ENCODE results near the gene WFDC5.
A peak's percentile ranks its signal among the peaks of the same experiment; 100 is the strongest.
"Not testable (repeated sequence)": the region's sequence is repeated elsewhere in the genome, so short reads cannot be mapped to it uniquely, and the experiment has no call there.

The WFDC5 gene, protein sequence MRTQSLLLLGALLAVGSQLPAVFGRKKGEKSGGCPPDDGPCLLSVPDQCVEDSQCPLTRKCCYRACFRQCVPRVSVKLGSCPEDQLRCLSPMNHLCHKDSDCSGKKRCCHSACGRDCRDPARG

DNA sequence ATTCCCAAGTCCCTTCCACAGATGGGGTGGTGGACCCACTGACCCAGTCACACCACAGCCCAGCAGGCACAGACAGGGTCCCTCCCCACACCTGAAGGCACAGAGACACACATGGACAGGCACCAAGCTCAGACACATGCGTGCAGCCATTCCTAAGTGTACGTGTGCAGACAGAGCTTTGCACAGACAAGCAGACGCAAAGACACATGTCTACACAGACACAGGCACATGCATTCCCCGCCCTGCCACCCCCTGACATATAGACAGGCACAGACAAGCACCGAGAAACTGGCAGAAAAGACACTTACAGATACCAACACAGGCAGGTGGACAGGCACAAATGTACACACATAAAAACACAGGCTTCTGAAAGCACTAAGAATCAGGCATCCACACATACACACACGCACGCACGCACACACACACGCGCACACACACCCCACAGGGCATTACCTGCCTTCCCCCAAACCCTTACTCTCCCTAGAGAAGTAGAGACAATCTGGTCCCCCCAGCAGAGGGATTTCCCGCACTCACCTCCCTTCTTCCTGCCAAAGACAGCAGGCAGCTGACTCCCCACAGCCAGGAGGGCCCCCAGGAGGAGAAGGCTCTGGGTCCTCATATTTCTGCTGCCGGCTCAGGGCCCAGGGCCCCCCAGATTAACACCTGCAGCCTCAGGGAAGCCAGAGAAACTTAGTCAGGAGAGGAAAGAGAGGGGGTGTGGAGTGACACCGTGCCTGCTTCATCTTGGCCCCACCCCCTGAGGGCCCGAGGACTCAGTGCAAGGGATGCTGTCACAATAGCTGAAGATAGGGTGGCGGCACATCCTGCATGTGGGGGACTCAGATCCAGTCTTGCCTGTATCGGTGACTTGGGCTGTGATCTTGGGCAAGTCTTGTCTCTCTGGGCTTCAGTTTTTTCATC is at the start of gene WFDC5:
TSS of gene WFDC5 (minus strand) at position 710 of the 921 bp plus-strand sequence. CDS start at position 619, 91 bp downstream.
- peak; percentile 9 for DNase-seq

DNA sequence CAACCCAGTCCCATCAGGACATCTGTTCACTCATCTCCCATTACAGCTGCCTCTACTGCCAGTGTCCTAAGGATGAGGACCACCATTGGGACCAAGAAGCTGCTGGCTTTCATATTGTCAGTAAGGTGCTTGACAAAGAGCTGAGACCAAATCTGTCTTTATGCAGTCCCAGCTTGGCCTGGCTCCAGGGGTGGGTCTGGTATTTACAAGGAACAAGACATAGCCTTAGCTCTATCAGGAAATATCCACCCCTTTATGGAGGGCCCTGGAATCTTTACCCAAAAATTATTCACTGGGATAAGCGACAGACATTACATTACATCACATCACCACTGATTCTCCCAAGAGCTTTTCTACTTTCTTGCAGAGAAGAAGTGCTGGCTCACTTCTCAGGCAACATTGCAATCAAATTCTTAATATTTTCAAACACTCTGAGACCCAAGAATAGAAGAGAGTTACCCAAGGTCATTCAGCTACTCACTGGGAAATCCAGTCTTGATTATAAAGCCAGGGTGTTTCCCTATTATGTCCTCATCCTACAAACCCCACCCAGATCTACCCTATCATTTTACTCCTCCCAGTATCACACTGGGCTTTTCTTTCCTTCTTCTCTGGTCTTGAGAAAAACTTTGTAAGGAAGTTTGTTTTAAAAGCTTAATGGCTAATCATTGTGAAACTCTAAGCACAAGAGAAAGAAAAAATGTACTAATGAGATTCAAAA is 48.3 kb upstream of the WFDC5 start:
- no peak for DNase-seq

DNA sequence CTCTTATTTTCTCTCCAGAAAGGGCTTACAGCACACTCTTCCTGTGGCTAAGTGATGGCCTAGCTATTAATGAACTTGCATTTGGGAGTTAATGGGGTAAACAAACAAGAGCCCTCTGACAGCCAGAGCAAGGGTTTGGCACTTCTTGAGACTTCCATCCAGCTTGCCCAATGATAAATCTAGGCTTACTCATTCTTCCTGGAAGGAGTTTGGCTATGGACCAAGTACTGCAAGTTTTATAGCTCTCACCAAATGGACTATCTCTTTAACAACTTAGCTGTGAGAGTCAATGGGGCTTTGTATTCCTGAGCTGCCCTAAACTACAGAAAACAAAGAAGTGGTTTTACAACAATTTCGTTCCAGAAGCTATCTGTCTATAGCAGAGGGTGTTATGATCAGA is 43.0 kb upstream of the WFDC5 start:
- no peak for DNase-seq

DNA sequence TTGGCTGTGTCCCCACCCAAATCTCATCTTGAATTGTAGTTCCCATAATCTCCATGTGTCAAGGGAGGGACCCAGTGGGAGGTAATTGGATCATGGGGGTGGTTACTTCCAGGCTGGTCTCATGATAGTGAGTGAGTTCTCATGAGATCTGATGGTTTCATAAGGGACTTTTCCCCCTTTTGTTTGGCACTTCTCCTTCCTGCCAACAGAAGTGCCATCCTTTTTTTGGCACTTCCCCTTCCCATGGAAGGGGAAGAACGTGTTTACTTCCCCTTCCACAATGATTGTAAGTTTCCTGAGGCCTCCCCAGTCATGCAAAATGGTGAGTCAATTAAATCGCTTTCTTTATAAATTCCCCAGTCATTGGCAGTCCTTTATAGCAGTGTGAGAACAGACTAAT is 41.7 kb upstream of the WFDC5 start:
- no peak for DNase-seq

DNA sequence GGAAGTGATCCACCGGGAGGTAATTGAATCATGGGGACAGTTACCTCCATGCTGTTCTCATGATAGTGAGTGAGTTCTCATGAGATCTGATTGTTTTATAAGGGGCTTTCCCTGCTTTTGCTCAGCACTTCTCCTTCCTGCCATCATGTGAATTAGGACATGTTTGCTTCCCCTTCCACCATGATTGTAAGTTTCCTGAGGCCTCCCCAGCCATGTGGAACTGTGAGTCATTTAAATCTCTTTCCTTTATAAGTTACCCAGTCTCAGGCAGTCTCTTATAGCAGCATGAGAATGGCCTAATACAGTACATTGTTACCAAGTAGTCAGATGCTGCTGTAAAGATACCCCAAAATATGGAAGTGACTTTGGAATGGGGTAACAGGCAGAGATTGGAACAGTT is 39.8 kb upstream of the WFDC5 start:
- DNase-seq, result not testable (repeated sequence)

DNA sequence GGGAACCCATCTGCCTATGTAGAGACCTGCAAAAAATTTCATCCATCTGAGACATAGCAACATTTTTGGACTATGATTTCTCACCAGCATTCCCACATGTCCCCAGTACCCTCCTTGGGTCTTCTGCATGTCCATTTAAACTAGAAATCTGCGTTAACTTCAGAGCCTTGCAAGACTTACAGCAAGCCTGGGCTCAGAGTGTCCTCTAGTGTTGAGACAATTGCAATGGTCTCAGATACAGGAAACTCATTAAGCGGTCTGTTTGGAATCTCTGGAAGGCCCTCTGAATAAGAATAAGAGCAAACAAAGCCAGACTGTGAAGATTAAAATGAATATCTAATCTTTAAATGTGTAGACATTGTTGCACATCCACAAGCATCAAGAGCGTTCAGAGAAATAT is 39.2 kb upstream of the WFDC5 start:
- no peak for DNase-seq

DNA sequence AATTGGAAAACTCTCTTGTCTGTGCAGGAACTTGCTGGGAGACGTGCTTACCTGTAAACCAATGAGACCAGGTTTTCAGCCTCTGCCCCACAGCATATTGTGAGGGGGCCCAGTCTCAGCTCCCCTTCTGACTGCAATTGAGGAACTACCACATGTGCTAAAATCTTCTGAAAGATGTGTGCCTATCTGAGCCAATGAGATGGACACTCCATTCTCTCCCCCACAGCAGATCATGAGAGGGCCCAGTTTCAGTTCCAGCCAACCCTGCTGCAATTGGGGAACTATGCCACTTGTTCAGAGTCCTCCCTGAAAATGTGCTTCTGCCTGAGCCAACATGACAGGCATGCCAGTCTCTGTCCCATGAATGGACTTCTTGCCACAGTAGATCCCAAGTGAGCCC is 38.8 kb upstream of the WFDC5 start:
- no peak for DNase-seq

DNA sequence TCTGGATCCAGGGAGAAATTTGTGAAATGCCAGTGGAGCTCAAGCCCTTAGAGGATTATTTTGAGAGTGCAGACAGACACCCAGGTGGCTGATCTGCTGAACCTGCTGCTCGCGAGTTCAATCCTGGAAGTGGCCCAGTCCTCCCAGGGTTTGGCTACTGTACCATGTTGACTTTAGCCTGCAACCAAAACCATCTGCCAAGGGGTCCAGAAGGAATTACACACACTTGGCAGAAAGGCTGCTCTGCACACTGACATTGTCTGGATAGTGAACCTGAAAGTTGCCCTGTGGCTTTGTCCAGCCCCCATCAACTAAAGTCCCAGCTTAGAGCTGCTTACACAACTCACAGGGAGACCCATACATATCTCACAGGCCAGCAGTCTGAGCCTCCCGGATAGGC is 38.2 kb upstream of the WFDC5 start:
- DNase-seq, result no peak

DNA sequence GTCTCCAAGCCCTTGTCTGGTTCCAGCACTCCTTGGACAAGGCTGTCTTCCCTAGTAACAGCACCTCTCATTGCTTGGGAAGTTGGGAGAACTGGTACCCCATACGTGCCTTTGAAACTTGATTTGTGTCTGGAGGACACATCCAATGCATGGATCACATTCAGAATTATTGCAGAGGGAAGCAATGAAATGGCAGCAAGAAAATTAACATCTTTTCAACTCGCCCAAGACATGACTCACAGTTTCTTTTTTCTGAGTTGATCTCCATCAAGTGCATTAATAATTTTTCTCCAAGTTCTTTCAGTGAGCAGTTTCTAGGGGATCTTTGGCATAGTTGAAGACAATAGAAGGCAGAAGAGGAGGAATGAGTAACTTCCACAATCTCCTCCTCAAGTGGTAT is 37.4 kb upstream of the WFDC5 start:
- DNase-seq, result no peak

DNA sequence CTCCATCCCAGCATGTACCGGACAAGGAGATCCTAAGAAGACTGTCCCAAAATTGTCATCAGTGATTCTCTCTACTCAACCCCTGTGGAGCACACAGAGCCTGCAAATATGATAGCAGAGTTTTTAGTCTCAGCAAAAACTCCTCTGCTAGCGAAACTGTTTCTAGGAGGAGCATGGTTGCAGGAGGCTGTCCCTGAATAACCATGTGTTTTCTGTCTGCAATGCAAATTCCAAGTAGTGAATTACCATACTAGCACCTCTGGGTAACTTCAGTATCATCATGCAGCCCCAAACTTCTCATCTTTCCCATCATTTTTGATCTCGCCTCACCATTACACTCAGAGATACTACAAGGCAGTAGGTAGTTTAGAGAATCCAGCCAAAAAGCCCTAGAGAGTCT is 34.1 kb upstream of the WFDC5 start:
- no peak for DNase-seq

DNA sequence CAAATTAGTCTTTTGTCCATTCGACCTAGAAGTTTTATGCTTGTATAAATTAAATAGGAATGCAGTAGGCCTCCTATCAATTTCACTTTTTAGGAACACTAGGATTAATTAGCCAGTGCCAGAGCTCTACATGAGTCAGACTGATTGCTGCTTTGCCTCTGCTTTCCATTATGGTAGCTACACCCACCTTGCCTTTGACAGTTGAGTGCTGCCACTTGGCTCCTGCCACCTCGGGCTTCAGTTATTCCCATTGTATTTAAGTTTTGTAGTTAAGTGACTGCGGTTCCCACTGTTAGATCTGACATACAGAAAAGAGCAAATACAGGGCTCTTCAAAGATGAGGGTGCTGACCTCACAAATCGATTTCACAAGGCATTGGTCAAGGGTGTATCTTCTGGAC is 25.9 kb upstream of the WFDC5 start:
- DNase-seq, result no peak

DNA sequence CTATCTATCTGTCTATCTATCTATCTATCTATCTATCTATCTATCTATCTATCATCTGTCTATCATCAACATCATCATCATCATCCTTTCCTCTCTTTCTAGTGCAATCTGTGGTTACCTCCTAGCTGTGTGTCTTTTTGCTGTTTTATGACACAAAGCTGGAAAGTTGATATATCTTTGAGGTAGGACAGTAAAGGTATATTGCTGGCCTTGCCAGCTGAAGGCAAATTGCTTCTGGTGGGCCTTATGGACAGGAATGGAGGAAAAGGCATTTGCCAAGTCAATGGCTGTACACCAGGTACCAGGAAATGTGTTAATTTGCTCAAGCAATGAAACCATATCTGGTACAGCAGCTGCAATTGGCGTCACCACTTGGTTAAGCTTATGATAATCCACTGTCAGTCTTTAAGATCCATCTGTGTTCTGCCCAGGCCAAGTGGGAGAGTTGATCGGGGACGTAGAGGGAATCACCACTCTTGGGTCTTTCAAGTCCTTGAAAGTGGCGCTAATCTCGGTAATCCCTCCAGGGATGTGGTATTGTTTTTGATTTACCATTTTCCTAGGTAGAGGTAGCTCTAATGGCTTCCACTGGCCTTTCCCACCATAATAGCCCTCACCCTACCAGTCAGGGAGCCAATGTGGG is 24.9 kb upstream of the WFDC5 start:
- not testable (repeated sequence) for DNase-seq

DNA sequence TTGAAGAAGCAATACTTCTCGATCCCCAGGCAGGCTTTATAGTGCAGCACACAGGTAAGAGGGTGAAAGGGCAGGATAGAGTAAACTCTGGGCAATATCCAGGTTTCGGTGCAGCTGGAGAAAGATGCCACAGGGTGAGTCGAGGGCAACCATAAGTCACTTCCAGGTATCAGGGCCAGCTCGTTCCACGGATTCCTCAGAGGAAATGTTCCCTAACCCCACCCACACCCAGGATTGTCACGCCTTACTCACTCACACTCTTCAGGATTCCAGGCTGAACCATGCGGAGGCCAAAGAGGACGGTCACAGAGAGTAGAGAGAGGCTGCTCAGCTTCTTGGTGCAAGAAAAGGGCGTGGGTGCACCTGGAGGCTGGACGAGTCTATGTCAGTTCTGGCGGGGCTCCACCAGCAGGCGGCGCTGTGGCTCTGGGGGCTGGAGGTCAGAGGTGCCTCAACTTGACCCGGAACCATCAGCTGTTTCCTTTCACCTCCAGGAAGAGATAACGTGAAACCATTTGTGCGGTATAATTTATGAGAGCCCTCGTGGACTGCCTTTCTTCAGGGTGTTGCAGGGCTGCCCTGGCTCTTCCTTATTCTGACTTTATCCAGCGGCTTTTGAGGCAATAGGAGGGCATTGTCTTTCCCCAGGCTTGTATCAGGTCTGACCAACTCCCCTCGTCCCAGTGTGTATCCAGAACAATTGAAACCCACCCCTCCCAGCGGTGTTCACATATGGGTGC is 23.8 kb upstream of the WFDC5 start:
- DNase-seq, result no peak

DNA sequence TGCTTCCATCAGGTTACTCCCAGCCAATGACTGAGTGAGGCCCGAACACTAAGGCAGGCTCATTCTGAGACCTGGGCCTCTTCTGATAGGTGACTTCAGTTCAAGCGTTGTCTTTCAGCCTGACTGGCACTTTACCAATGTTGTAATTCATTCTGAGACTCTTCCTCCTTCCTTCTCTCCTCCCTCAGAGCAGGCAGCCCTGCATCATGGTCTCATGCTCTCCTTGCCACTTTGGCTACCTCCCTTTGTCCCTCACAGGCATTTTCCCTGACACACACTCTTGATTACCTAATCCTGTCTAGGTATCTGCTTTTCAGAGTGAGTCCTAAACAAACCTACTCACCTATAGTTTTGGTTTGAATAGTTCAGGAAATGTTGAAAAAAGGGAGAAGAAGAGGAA is 21.9 kb upstream of the WFDC5 start:
- no peak for DNase-seq

DNA sequence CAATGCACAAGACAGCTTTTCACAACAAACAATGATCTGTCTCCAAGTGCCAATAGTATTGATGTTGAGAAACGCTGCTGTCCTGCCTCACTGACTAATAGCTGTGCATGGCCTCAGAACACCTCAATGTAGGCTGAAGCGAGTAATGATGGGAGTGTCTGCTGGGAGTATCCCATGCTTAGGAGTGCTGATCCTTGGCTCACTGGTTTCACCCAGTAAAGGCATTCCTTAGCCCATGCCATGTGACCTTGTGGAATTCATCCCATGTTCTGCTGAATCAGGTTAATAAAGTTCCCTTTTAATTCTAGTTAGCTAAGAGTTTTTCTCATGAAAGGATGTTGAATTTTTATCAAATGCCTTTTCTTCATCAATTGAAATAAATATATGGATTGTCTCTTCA is 13.1 kb upstream of the WFDC5 start:
- DNase-seq, result no peak

DNA sequence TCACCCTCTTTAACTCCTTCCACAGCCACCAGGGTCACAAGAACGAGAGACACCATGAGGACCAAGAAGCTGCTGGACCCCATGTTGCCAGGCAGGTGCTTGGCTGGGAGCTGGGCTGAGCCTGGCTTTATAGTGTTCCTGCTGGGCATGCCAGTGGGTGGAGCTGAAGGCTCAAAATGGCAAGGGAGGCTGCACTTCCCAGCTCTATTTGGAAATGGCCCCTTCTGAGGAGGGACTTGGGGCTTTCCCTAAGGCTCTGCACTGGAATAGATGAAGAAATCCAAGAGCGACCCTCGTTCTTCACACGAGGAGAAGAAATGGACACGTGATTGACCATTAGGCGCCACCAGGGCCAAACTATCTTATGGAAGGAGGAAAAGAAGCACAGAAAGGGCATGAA is 9.4 kb upstream of the WFDC5 start, which contains the start of gene WFDC12:
TSS of gene WFDC12 (minus strand) at position 101 of the 400 bp plus-strand sequence. CDS start at position 83, 18 bp downstream.
- no peak for DNase-seq

DNA sequence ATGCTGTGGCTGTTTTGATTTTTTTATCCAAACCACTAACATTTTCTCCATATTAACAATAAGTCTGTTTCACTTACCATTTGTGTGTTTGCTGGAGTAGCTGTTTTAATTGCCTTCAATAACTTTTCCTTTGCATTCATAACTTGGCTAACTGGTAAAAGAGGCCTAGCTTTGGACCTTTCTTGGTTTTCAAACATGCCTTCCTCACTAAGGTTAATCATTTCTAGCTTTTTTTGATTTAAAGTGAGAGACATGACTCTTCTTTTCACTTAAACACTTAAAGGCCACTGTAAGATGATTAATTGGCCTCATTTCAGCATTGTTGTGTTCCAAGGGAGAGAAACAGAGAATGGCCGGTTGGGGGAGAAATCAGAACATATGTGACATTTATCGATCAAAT is 6.4 kb upstream of the WFDC5 start:
- DNase-seq, result no peak

DNA sequence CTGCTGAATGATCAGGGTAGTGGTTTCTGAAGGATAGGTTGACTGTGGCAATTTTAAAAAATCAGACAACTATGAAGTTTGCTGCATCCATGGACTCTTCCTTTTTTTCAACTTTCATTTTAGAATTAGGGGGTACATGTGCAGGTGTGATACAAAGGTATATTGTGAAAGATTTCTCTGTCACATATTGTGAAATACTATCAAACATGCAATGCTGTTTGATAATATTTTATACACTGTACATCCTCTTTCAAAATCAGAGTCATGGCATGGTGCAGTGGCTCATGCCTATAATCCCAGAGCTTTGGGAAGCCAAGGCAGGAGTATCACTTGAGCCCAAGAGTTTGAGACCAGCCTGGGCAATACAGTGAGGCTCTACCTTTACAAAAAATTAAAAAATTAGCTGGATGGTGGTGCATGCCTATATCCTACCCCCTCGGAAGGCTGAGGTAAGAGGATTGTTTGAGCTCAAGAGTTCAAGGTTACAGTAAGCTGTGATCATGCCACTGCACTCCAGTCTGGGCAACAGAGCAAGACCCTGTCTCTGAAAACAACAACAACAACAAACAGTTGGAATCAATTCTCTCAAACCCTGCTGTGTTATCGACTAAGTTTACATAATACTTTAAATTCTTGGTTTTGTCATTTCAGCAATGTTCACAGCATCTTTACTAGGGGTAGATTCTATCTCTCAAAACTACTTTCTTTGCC is 4.7 kb upstream of the WFDC5 start:
- no peak for DNase-seq

DNA sequence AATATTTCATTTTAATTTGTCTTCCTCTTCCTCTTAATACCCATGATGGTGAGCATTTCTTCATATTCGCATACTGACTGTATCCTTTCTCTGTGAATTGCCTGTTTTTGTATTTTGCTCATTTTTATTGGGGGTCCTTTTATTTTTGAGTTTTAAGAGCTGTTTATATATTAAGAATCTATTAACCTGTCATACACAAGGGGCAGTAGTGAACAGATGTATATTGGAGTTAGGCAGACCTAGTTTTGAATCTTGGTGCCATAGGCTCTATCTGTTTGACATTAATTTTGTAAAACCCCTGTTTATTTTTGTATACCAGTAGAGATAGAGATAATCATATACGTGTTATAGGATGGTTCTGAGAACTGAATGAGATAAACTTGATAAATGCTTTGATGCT is 3.1 kb upstream of the WFDC5 start:
- no peak for DNase-seq

DNA sequence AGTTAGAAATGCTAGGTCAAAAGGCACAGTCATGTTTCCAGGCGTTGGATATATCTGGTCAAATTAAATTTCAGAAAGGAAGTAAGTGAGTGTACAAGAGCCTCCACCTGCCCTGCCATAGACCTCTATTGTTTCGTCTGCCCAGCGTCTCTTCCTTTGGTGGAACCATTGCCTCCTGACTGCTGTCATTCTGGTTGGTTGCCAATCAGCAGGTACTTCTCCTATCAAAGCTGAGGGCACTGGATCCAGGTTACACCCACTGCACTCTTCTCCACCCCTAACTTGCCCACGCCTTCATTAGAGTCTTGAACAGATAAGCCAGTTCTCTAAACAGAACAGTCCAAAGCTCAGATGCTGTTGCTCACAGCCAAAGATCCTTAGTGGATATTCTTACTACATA is 2.6 kb upstream of the WFDC5 start:
- no peak for DNase-seq

DNA sequence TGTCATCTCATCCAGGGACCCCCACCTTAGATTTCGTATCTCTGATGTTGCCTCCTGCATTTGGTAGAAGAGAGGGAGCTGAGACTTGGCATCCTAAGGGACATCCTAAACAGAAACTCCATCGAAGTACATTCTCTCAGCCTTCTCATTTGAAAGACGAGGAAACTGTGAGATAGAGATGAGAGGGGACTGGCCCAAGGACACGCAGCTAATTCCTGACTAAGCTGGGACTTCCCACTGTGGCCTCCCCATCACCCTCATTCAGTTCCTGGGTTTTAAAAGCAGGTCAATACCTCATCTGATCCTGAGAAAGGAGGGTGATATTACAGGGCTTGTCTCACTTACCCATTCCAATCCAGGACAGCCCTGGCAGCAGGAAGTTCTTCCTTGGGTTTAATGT is 855 bp upstream of the WFDC5 start:
- DNase-seq, result no peak

DNA sequence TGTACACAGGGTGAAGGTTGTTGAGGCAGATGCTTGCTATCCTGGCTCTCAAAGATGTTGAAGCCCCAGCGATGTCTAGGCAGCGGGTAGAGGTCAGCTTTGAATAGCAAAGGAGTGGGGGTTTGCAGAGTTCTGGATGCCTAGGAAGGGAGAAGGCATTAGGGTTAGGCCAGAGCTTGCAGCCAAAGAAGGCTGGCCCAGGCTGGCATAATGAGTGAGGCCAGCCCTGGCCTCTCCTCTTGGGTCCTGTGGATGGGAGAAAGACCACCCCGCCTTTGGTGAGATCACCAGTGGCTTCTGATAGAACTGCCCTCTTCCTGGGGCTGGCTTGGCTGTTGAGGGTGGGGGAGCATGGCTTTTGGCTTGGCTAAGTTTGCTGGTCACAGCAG is 406 bp upstream of the WFDC5 start:
- DNase-seq, result no peak
